ENCODE results near the gene ACSL3. TPM values are rescaled to one million over a fixed set of nuclear protein-coding genes. Genes with fewer than 3 reads are reported as not detected.

Gene ACSL3
- total RNA-seq, 1 donor from 2014 or later = 66.9 TPM

GRCh38 chr2:222892321-222892720 is 31.5 kb downstream of the ACSL3 start:
- Mint-ChIP-seq H3K9me3 (ENCODE audit: low read depth) (no peaks in the 10 kb centered on the region), H3K4me1 (ENCODE audit: low read depth) (peaks cover 3% of the 10 kb centered on the region), H3K27ac (no peak overlapping the region), H3K4me3 (ENCODE audit: low read depth) (no peak overlapping the region), H3K27me3 (no peaks in the 10 kb centered on the region), H3K36me3 (ENCODE audit: insufficient read depth) (peaks cover 3% of the 10 kb centered on the region)
- DNase-seq (ENCODE audit: low spot score, unreplicated experiment) = no peak
- no peak for TF ChIP-seq CTCF (IDR thresholded peaks at IDR 0.05; ENCODE audit: unreplicated experiment)

DNA sequence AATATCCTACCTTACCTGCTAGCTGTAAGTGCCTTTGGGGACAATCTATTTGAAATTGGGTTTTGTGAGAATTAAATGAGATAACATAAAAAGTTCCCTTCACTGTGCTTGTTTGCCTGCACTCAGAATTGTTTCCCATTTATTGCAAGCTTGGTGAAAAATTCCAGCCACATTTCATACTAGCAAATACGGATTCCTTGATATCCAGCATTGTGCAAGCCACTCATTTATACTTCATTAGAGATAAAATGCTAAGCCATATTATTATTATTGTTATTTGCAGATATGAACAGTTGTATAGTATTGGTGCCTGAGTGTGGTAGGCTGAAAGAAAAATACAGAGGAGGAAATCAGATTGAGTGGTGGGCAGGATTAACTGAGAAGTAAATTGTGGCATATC is 31.9 kb downstream of the ACSL3 start:
- Mint-ChIP-seq H3K27me3 (no peaks in the 10 kb centered on the region), H3K4me3 (ENCODE audit: low read depth) (no peak overlapping the region), H3K9me3 (ENCODE audit: low read depth) (no peaks in the 10 kb centered on the region), H3K4me1 (ENCODE audit: low read depth) (peaks cover 3% of the 10 kb centered on the region), H3K27ac (no peak overlapping the region), H3K36me3 (ENCODE audit: insufficient read depth) (peaks cover 3% of the 10 kb centered on the region)
- DNase-seq (ENCODE audit: low spot score, unreplicated experiment) = no peak
- TF ChIP-seq CTCF (IDR thresholded peaks at IDR 0.05; ENCODE audit: unreplicated experiment) = no peak

DNA sequence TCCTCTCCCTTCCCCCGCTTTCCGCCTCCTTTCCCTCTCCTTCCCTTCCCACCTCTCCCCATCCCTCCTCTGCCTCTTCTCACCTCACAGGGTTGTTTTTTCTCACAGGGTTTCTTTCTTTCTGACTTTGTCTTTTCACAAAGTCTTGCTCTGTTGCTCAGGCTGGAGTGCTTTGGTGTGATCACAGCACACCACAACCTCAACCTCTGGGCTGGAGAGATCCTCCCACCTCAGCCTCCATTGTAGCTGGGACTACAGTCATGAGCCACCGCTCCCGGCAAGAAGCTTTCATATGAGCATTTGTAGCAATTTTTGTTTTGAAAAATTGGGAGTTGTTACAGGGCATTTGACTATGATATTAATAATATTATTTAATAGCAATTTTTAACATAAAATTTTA is 32.9 kb downstream of the ACSL3 start:
- H3K9me3 Mint-ChIP-seq (ENCODE audit: low read depth) = peaks cover 3% of the 10 kb centered on the region
- no peak for TF ChIP-seq CTCF (IDR thresholded peaks at IDR 0.05; ENCODE audit: unreplicated experiment)
- no peak overlapping the region for H3K4me3 Mint-ChIP-seq (ENCODE audit: low read depth)
- H3K27ac Mint-ChIP-seq = no peak overlapping the region
- DNase-seq (ENCODE audit: low spot score, unreplicated experiment) = no peak
- peaks cover 3% of the 10 kb centered on the region for H3K4me1 Mint-ChIP-seq (ENCODE audit: low read depth)
- peaks cover 2% of the 10 kb centered on the region for H3K36me3 Mint-ChIP-seq (ENCODE audit: insufficient read depth)
- no peaks in the 10 kb centered on the region for H3K27me3 Mint-ChIP-seq

DNA sequence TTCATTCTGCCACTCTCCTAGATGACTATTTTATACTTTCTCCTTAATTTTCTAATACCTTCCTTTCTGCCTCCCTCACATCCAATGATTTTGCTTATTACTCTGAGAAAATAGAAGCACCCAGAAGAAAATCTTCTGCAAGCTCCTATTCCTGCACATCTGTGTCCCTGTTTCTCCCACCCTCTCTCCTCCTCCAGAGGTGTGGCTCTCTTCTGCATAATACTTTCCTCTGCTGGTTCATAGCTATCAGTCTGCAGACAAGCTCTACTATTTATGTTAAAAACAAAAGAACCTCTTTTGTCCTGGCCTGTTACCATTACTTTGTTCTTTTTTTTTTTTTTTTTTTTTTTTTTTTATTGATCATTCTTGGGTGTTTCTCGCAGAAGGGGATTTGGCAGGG is 34.3 kb downstream of the ACSL3 start:
- no peak for TF ChIP-seq CTCF (IDR thresholded peaks at IDR 0.05; ENCODE audit: unreplicated experiment)
- peaks cover 2% of the 10 kb centered on the region for H3K36me3 Mint-ChIP-seq (ENCODE audit: insufficient read depth)

DNA sequence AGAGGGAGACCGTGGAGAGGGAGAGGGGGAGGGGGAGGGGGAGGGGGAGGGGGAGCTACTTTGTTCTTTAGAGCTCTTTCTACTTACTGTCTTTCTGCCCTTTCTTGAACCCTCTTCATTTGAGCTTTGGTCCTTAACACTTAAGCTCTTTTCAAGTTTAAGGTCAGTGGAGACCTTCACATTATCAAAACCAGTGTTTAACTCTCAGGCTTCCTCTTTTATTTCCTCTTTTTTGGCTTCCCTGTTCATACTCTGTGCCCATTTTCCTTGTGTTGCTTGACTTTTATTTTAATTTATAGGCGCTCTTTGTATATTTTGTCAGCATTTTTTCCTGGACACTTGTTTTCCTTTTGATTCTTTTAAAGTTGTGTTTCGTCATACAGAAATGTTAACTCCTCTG is 37.1 kb downstream of the ACSL3 start:
- H3K4me1 Mint-ChIP-seq (ENCODE audit: low read depth) = peaks cover 14% of the 10 kb centered on the region
- no peak overlapping the region for H3K27ac Mint-ChIP-seq
- H3K27me3 Mint-ChIP-seq = no peaks in the 10 kb centered on the region
- peaks cover 6% of the 10 kb centered on the region for H3K36me3 Mint-ChIP-seq (ENCODE audit: insufficient read depth)
- TF ChIP-seq CTCF (IDR thresholded peaks at IDR 0.05; ENCODE audit: unreplicated experiment) = no peak
- no peak for DNase-seq (ENCODE audit: low spot score, unreplicated experiment)
- H3K4me3 Mint-ChIP-seq (ENCODE audit: low read depth) = no peak overlapping the region
- peaks cover 3% of the 10 kb centered on the region for H3K9me3 Mint-ChIP-seq (ENCODE audit: low read depth)

More for the DNA sequence above, 34.3 kb downstream of the ACSL3 start:
- DNase-seq (ENCODE audit: low spot score, unreplicated experiment) = no peak
- Mint-ChIP-seq H3K27ac (no peak overlapping the region), H3K4me3 (ENCODE audit: low read depth) (no peak overlapping the region), H3K9me3 (ENCODE audit: low read depth) (peaks cover 3% of the 10 kb centered on the region), H3K27me3 (no peaks in the 10 kb centered on the region), H3K4me1 (ENCODE audit: low read depth) (peaks cover 7% of the 10 kb centered on the region)

All from progenitor cell of endocrine pancreas (in vitro differentiated cells).